Kidney (tissue), 14 donors: ENCODE measurements around the gene PADI6. TPM values are rescaled to one million over a fixed set of nuclear protein-coding genes. Genes with fewer than 3 reads are reported as not detected.
A peak's percentile ranks its signal among the peaks of the same experiment; 100 is the strongest.
"Not testable (repeated sequence)": the region's sequence is repeated elsewhere in the genome, so short reads cannot be mapped to it uniquely, and the experiment has no call there.

ENCODE experiments used
- DNase-seq, 5 donors: peaks; one replicate each; pipeline ENCODE4 v3.0.0-alpha.2; 2013 to 2020
- FAIRE-seq: peaks from 2 replicates; lab custom pipeline; 2012; peaks lifted over from hg19 to GRCh38; lab: Jason Lieb, UNC
- H3K27ac ChIP-seq, 2 donors: one replicate each; pipeline ENCODE4 v1.7.0; 2013; ENCODE audit warnings: low read depth in 2 of 2, low read length in 2 of 2, inconsistent platforms in 1 of 2
- H3K27me3 ChIP-seq: one replicate; pipeline ENCODE4 v1.7.1; 2013; ENCODE audit warnings: low read length, inconsistent platforms; ENCODE audit not compliant: control insufficient read depth, insufficient read depth
- H3K36me3 ChIP-seq, 3 donors: one replicate each; pipeline versions ENCODE4 v1.7.0 to v1.7.1; 2013; ENCODE audit warnings: low read length in 3 of 3, control low read depth in 1 of 3, inconsistent platforms in 1 of 3; ENCODE audit not compliant: insufficient read depth in 3 of 3, control insufficient read depth in 2 of 3
- H3K4me1 ChIP-seq, 3 donors: one replicate each; pipeline versions ENCODE4 v1.7.0 to v1.7.1; 2013; ENCODE audit warnings: low read length in 3 of 3, inconsistent platforms in 1 of 3, low read depth in 1 of 3; ENCODE audit not compliant: control insufficient read depth in 2 of 3, insufficient read depth in 2 of 3
- H3K4me3 ChIP-seq, 3 donors: one replicate each; pipeline versions ENCODE4 v1.7.0 to v1.8.1; 2013; ENCODE audit warnings: low read length in 3 of 3, control low read depth in 1 of 3, inconsistent platforms in 1 of 3
- H3K9ac ChIP-seq, 3 donors: one replicate each; pipeline versions ENCODE4 v1.7.0 to v1.7.1; 2013; ENCODE audit warnings: low read length in 3 of 3, control low read depth in 1 of 3, inconsistent platforms in 1 of 3
- H3K9me3 ChIP-seq, 3 donors: one replicate each; pipeline versions ENCODE4 v1.7.0 to v1.7.1; 2013; ENCODE audit warnings: low read length in 3 of 3, control low read depth in 1 of 3, inconsistent platforms in 1 of 3; ENCODE audit not compliant: control insufficient read depth in 2 of 3, insufficient read depth in 1 of 3
- intact Hi-C: fragments of 100-400 bp; cut with DNase I; formaldehyde crosslinking; loops from one replicate; pipeline ENCODE4 v1.11.1; 2022
- polyA plus RNA-seq: library from polyadenylated mRNA; stranded (reverse); fragments of 350-450 nt; fragmentation: Illumina TruSeq; extraction: RNeasy Lipid Tissue Mini Kit (QIAGEN cat#74804); gene quantifications from one replicate; pipeline ENCODE4 v1.2.3, GENCODE V29; 2014; ENCODE audit warnings: low read depth, low replicate concordance; ENCODE audit not compliant: insufficient read depth
- total RNA-seq: library from RNA; stranded (reverse); fragmentation: NEBNext Ultra II Directional; extraction: Animal tissue kit (Norgen Biotek cat#: 25700); gene quantifications from one replicate; pipeline ENCODE4 v1.2.1, GENCODE V29; 2021
- TF ChIP-seq, protein P1 (sequence below): IDR thresholded peaks from 3 replicates; pipeline ENCODE4 v1.5.1; 2012; ENCODE audit warnings: mild to moderate bottlenecking, moderate library complexity, borderline replicate concordance; ENCODE audit not compliant: insufficient read depth; ENCODE audit errors: extremely low read depth
- donor health status: control.
- donor health status: control.
- donor health status: control.
- donor health status: control.
- donor health status: control.
- donor health status: DM: yes; HTN: yes; CAD: no.
- donor health status: Normal renal cell carcinoma (clear cell type).

PADI6 gene
- total and polyA plus RNA-seq, 2 donors from 2014 or later: not detected

DNA sequence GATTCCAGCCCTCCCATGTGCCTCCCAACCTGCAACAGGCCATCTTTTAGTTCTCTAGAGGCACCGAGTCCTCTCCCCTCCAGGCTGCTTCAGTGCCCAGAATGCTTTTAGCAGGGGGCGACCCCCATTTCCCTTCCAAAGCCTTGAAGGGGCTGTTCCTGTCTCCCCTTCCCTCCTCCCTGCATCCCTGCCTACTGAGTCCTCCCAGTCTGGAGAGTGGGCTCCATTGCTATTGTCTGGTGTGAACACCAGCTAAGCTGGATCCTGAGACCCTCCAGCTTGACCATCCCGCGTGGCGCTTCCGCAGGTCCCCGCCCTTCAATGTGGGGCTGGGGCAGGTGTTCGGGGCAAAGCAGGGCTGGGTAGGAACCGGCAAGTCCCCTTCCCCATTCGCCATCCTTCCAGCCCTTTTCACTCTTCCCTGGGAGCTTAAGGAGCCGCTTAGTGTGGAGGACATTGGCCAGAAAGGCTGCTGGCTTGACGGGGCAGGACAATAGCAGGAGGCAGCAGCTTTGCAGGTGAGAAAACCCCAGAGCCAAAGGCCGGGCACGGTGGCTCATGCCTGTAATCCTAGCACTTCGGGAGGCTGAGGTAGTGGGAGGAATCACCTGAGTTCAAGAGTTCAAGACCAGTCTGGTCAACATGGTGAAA lies 32.2 kb downstream of the PADI6 start:
- H3K36me3 ChIP-seq: peaks cover 0 to 3% (median 0%) of the 10 kb centered on the region in 3 donors
- DNase-seq (peak in 3 of 5 donors; percentile 34 to 61 (median 44)), FAIRE-seq (no peak)
- no peak overlapping the region for H3K9ac ChIP-seq
- H3K4me3 ChIP-seq: no peak overlapping the region
- H3K27me3 ChIP-seq: no peaks in the 10 kb centered on the region
- TF ChIP-seq, protein P1, sequence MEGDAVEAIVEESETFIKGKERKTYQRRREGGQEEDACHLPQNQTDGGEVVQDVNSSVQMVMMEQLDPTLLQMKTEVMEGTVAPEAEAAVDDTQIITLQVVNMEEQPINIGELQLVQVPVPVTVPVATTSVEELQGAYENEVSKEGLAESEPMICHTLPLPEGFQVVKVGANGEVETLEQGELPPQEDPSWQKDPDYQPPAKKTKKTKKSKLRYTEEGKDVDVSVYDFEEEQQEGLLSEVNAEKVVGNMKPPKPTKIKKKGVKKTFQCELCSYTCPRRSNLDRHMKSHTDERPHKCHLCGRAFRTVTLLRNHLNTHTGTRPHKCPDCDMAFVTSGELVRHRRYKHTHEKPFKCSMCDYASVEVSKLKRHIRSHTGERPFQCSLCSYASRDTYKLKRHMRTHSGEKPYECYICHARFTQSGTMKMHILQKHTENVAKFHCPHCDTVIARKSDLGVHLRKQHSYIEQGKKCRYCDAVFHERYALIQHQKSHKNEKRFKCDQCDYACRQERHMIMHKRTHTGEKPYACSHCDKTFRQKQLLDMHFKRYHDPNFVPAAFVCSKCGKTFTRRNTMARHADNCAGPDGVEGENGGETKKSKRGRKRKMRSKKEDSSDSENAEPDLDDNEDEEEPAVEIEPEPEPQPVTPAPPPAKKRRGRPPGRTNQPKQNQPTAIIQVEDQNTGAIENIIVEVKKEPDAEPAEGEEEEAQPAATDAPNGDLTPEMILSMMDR: no peak
- no peaks in the 10 kb centered on the region for H3K9me3 ChIP-seq
- intact Hi-C loops: no loop called here
- no peaks in the 10 kb centered on the region for H3K4me1 ChIP-seq
- H3K27ac ChIP-seq: no peak overlapping the region

DNA sequence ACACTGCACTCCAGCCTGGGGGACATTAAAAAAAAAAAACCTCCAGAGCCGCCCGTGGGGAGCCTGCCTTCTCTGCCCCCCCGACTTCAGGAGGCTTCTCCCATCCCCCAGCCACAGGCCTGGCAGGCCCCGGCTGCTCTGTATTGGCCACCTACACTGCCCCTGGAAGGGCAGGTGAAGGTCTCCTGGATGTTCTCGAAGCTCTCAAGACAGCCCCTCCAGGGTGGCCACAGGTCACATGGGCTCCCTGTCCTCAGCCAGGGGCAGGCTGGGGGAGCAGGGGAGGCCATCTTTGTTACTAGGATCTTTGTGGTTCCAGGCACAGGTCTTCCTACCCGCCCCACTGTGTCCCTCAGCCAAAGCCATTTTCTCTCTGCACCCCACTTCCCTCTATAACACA lies 32.8 kb downstream of the PADI6 start:
- peaks cover 0 to 6% (median 4%) of the 10 kb centered on the region in 3 donors for H3K36me3 ChIP-seq
- H3K9me3 ChIP-seq: no peaks in the 10 kb centered on the region
- no peaks in the 10 kb centered on the region for H3K4me1 ChIP-seq
- intact Hi-C loops: no loop called here
- H3K27ac ChIP-seq: no peak overlapping the region
- H3K9ac ChIP-seq: no peak overlapping the region
- H3K4me3 ChIP-seq: no peak overlapping the region
- FAIRE-seq (no peak), DNase-seq (no peak)
- no peaks in the 10 kb centered on the region for H3K27me3 ChIP-seq
- TF ChIP-seq, protein P1: no peak

DNA sequence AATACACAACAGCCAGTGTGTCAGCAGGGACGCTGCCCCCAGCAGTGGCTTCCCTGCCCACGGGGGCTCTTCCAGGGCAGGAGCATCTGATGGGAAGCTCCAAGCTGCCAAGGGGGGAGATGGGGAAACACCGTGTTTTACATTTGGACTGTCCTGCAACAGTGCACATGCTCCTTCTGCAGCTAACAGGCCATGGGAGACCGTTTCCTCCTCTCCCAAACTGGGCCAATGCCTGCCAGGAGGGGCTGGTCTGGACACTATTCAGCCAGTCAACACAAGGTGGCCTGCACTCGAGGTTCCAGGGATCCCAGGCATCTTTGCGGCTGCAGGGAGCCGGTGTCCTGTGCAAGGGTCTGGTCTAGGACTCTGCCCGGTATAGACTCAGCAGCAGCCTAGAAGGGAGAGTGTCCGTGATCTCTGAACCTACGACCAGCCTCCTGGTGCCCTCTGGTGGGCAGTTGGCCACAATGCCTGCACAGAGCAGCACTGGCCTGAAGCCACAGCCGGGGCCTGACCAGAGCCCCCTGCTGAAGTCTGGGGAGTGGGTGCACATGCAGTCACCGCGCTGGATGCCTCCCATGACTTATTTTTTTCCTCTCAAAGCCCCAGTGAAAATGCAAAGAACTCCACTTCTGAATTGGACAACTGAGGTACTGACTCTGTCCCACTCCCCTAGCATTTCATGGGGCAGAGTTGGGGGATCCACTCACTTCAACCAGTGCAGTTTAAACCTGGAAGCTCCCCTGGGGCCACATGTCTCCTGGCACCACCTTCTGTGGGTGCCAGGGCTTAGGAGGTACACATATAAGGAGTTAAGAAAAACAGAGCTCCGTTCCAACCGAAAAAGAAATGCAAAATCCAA lies 34.1 kb downstream of the PADI6 start:
- Histone ChIP-seq H3K36me3 (peaks cover 2 to 14% (median 14%) of the 10 kb centered on the region in 3 donors), H3K4me1 (no peaks in the 10 kb centered on the region), H3K27ac (no peak overlapping the region), H3K27me3 (no peaks in the 10 kb centered on the region), H3K9ac (no peak overlapping the region), H3K4me3 (no peak overlapping the region), H3K9me3 (no peaks in the 10 kb centered on the region)
- DNase-seq: peak in 4 of 5 donors; percentile 72 to 81 (median 76)
- TF ChIP-seq, protein P1: peak; percentile 76
- intact Hi-C loops: no loop called here
- no peak for FAIRE-seq

DNA sequence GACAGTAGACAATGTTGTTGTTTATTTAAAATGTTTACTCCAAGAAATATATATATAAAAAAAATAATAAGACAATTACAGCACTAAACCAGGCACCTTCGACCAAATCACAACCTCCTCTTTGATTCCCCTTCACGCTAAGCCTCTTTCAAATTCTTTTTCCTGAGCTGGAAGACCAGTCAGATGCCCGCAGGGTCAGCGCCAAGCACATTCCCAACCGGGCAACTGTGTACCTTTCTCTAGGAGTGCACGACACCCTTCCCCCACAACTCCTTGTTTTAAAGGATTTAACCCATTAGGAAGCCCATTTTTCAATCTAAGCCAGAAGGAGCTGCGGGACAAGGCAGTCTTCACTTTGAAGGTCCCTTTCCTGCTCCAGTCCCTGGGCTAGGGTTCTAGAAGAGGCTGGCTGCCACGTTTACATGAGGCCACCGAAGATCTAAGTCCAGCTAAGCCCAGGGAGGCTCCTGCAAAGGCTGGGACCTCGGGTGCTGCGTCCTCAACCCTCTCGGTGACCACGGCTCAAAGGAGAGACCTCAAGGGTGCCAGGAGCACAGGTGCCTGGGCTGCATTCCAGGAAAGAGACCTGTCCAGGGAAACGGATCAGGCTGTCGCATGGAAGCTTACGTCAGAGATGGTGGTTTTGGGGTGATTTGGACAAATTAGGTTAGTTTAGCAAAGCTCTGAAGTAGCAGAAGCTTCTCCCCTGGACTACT lies 34.9 kb downstream of the PADI6 start:
- H3K9ac ChIP-seq, H3K4me1 ChIP-seq, H3K9me3 ChIP-seq, H3K27ac ChIP-seq, H3K27me3 ChIP-seq, DNase-seq, FAIRE-seq, intact Hi-C loops, H3K4me3 ChIP-seq: not testable (repeated sequence)
- peaks cover 2 to 19% (median 17%) of the 10 kb centered on the region in 3 donors for H3K36me3 ChIP-seq

DNA sequence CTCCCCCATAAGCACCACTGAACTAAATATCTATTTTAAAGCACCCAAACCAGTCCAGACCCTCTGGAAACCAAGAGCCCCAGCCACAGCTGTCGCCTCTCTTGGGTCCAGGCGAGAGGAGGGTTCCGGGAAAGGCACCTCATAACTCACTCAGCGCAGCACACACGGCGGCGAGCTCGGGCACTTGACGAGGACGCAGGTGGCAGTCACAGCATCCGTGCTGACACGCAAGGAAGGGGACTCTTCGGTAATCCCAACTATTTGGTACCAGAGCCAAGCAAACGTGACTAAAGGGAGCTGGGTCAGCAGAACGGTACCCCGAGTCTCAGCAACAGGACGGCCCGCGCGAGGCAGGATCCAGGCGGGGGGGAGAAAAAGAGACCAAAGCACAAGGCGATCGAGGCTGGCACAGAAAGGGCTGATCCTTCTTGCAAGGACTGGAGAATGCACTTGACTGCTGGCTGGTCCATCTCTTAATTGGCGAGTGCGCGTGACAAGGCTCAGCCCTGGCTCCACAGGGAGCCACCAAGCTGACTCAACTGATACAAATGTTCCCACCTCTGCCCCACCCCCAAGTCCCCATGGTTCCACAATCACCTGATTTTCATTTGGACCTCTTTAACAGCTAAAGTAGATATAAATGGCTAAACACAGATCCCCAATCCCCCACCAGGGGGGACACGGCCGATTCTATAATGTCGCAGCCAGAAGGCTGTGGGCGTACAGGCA lies 36.0 kb downstream of the PADI6 start:
- intact Hi-C loops, FAIRE-seq: not testable (repeated sequence)
- peaks cover 5 to 29% (median 23%) of the 10 kb centered on the region in 3 donors for H3K36me3 ChIP-seq

More for the DNA sequence above, 36.0 kb downstream of the PADI6 start:
- H3K4me1 ChIP-seq, H3K9me3 ChIP-seq, H3K4me3 ChIP-seq, H3K27ac ChIP-seq, DNase-seq, H3K27me3 ChIP-seq, H3K9ac ChIP-seq: not testable (repeated sequence)
